Measurements from ENCODE around the gene DLG2.
A peak's percentile ranks its signal among the peaks of the same experiment; 100 is the strongest.
"Not testable (repeated sequence)": the region's sequence is repeated elsewhere in the genome, so short reads cannot be mapped to it uniquely, and the experiment has no call there.

DLG2 gene

DNA sequence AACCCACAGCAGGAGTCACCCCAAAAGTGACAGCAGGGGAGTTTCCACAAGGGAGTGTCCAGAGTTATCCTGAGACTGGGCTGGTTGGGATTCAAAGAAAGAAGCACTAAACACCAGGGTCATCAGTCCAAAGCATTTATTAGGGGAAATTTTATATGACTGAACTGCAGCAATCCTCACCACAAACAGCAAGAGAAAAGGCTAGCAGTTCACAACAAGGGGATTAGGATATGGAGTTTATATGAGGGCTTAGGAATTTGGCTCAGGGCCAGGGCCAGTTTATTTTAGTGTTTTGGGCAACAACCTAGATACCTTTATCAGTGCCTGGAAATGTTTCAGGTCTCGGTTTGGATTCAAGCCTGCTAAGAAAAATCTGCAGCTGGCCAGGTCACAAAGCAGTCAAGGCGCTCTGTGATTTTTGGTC is 16.1 kb upstream of the DLG2 start:
- DNase-seq (ENCODE audit: low read depth) = no peak

DNA sequence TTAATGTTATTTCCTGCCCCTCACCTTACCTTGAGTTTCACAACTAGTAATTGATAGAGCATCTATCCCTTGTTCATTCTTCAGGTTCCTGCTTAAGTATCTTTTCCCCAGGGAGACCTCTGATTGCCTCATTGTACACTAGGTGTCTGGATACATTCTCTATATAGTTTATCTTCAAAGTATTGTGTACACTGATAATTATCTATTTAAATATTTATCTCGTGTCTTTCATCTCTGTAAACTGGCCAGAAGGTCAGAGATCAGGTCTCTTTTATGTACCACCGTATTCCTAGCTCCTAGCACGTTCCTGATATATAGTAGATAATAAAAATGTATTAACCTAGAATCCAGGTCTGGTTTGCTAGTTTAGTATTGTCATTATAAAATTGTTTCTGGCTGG is 7.6 kb upstream of the DLG2 start:
- DNase-seq (ENCODE audit: low read depth) = no peak

GRCh38 chr11:85628771-85629341 is 1.7 kb upstream of the DLG2 start:
- DNase-seq (ENCODE audit: low read depth) = no peak

DNA sequence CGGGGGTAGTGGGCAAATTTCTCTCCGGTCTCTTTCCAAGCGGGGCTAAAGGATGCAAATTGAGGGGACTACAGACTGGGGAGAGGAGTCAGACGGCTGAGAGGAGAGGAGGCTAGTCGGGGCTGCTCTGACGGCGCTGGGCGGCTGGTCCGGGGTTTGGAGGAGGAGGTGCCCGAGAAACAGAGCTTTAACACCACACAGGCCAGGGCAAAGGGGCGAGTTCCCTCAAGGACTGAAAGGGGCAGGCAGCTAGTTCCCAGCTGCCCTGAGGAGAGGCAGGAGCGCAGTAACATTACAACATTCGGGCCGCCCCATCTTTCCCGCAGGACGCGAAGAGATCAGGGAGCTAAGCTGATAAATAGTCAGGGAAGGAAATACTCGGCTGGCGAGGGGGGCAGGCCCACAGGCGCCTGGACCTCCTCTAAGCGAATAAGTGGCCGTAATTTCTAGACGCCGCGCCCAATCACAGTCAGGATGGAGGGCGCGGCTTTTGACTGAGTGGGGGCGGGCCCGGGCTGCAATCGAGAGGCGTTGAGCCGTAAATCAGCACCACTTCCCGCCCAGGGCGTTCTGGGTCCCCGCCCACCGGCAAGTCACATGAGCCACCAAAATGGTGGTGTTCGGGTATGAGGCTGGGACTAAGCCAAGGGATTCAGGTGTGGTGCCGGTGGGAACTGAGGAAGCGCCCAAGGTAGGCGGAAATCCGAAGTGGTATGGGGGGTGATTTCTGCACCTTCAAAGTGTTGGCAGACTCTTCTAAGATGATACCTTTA is 1.0 kb upstream of the DLG2 start, which contains the start of gene TMEM126B:
Gene TMEM126B, plus strand, starts transcription at position 596 of the 773 bp plus-strand sequence. Its CDS starts 15 bp downstream, at position 611.
- peak; percentile 95 for DNase-seq (ENCODE audit: low read depth)

GRCh38 chr11:85626496-85626895 is 648 bp downstream of the DLG2 start:
- DNase-seq (ENCODE audit: low read depth) = no peak

DNA sequence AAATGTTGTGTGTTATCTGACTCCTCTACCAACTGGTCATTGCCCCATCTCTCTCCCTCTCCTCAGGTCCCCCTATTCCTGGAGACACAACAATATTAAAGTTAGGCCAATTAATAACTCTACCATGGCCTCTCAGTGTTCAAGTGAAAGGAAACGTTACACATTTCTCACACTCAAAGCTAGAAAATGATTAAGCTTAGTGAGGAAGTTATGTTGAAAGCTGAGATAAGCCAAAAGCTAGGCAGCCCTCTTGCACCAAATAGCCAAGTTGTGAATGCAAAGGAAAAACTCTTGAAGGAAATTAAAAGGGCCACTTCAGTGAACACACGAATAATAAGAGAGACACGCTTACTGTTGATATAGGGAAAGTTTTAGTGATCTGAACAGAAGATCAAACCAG is 6.9 kb downstream of the DLG2 start:
- no peak for DNase-seq (ENCODE audit: low read depth)

- no peak for DNase-seq (ENCODE audit: low read depth)
Measured at GRCh38 chr11:85619499-85619898, 7.6 kb downstream of the DLG2 start.

GRCh38 chr11:85611643-85612042 is 15.5 kb downstream of the DLG2 start:
- not testable (repeated sequence) for DNase-seq (ENCODE audit: low read depth)

- DNase-seq (ENCODE audit: low read depth) = not testable (repeated sequence)
Measured at GRCh38 chr11:85609286-85609685, 17.9 kb downstream of the DLG2 start.

DNA sequence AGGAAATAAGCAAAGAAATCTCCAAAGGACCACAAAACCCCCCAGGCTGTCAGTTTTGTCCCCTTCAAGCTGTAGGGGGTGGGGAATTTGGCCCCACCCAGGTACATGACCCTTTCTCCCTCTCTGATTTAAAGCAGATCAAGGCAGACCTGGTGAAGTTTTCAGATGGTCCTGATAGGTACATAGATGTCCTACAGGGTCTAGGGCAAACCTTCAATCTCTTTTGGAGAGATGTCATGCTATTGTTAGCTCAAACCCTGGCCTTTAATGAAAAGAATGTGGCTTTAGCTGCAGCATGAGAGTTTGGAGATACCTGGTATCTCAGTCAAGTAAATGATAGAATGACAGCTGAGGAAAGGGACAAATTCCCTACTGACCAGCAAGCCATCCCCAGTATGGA is 18.5 kb downstream of the DLG2 start:
- not testable (repeated sequence) for DNase-seq (ENCODE audit: low read depth)

DNA sequence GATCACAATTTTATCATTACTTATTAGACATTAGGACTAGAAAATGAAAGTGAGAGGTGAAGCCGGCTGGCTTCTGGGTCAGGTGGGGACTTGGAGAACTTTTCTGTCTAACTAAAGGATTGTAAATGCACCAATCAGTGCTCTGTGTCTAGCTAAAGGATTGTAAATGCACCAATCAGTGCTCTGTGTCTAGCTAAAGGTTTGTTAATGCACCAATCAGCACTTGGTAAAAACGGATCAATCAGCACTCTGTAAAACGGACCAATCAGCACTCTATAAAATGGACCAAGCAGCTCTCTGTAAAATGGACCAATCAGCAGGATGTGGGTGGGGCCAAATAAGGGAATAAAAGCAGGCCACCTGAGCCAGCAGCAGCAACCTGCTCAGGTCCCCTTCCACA is 20.9 kb downstream of the DLG2 start:
- not testable (repeated sequence) for DNase-seq (ENCODE audit: low read depth)

DNA sequence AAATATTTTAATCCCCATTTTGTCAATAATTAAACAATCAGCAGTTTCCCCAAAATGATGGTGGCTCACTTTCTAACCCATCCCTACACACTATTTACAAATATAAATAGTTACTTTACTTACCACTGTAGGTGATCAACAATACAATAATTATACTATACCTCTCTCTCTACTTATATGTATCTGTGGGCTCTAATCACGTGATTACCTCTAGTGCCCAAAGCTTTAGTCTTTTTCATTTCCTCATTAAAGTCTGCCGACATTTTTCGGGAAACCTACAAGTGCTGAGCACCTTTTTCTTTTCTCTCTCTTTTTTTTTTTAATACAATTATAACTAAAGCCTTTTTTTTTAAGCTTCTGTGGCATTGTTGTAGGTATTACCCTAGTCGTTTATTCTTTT is 23.9 kb downstream of the DLG2 start:
- DNase-seq (ENCODE audit: low read depth) = no peak

DNA sequence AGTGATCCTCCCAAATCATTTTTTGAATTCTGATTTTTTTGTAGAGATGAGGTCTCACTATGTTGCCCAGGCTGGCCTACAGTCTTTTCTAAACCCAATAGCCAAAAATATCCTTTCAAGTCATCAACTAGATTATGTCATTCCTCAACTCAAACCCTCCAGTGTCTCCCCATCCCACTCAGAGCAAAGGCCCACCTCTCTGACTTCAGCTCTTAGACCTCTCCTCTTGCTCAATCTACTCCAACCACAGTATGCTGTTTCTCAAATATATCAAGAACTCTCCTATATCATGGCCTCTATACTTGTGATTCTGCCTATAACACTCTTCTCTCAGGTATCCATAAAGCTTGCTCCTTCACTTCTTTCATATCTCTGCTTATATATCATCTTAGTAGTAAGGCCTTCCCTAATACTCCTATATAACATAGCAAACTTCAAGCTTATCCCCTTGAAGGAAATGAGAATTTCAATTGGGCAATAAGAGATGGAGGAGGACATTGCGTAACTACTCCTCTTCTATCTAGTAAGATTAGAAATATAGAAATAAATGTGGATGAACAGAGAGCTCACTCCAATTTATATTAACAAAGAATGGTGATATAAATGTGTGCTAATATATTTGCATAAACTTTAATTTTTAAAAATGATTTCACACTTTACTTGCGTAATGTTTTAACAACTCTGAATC is 24.5 kb downstream of the DLG2 start:
- no peak for DNase-seq (ENCODE audit: low read depth)

DNA sequence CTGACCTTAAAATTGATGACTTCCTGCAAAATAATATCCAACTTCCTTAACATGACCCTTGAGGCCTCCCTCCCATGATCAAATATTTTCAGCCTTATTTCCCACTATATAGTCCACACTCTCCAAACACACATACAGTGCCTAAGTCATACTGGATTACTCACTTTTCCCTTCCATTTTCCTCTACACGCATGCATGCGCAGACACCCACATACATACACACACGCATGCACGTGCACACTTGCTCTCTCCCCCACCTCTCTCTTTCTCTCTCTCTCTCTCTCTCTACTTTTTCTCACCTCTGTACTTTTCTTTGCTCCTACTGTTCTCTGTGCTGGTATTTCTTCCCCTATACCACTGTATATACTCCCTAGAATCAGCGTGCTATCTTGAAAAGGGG is 28.1 kb downstream of the DLG2 start:
- DNase-seq (ENCODE audit: low read depth) = no peak

GRCh38 chr11:85596886-85597285 is 30.3 kb downstream of the DLG2 start:
- DNase-seq (ENCODE audit: low read depth) = no peak

GRCh38 chr11:85595285-85595884 is 31.8 kb downstream of the DLG2 start:
- DNase-seq (ENCODE audit: low read depth) = no peak

DNA sequence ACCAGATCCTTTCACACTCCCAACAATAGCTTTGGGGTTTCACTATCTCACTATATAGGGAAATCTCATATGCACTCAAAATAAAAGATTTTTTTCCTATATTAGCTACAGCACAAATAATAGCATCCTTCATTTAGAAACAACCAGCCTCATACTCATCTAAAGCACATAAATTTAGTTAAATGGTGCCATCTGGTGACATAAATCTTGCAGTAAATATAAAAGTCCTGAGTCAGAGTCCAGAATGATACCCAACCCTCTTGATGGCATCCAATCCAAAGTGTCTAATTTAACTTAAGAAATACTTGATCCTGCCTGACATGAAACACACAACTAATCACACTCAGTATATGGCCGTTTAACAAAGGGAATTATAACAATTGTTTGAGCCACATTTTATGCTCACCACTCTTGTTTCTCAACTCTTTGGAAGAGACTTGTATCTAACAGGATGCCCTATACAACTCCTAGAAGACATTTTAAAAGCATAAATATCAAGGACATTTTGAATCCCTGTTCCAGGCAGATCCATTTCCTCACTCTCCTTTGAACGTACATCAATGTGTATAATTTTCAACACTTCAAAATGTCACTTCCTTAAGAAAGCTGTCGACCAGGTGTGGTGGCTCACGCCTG is 36.2 kb downstream of the DLG2 start:
- no peak for DNase-seq (ENCODE audit: low read depth)

GRCh38 chr11:85589373-85589772 is 37.8 kb downstream of the DLG2 start:
- no peak for DNase-seq (ENCODE audit: low read depth)

GRCh38 chr11:85582111-85582510 is 45.0 kb downstream of the DLG2 start:
- no peak for DNase-seq (ENCODE audit: low read depth)

GRCh38 chr11:85575388-85575787 is 51.8 kb downstream of the DLG2 start:
- no peak for DNase-seq (ENCODE audit: low read depth)

DNA sequence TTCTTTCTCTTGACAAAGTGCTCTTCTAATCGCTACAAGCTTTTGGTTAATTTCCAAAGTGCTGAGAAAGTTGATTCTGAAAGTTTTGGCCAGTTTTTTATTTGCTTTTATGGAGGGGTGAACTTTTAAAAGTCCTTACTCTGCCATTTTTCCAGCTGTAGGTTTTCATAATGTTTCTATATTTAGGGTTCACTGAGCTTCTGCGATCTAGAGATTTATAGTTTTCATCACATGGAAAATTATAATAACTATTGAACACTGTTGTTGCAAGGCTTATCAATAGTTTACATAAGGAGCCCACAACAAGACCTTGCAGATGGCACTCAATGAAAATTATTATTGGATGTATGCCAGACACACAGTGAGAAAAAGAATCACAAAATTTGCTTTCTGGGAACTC is 55.1 kb downstream of the DLG2 start:
- DNase-seq (ENCODE audit: low read depth) = no peak

DNA sequence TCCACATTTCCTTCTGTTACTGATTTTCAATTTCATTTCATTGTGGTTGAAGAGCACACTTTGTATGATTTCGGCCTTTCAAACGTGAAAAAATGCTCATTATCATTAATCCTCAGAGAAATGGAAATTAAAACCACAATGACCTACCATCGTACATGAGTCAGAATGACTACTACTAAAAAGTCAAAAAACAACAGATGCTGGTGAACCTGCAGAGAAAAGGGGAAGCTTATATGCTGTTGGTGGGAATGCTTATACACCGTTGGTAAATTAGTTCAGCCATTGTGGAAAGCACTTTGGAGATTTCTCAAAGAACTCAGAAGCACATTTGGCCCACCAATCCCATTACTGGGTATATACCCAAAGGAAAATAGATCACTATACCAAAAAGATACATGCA is 57.6 kb downstream of the DLG2 start:
- DNase-seq (ENCODE audit: low read depth) = no peak

Data from activated T-cell treated with anti-CD3 and anti-CD28 coated beads for 24 hours (primary cell).